ENCODE results near the gene PCDH9. TPM values are rescaled to one million over a fixed set of nuclear protein-coding genes. Genes with fewer than 3 reads are reported as not detected.

Gene PCDH9
- total and polyA plus RNA-seq, 2 of the 4 experiments (the other 2 are of a cell fraction) = 2.2 to 10.2 TPM

DNA sequence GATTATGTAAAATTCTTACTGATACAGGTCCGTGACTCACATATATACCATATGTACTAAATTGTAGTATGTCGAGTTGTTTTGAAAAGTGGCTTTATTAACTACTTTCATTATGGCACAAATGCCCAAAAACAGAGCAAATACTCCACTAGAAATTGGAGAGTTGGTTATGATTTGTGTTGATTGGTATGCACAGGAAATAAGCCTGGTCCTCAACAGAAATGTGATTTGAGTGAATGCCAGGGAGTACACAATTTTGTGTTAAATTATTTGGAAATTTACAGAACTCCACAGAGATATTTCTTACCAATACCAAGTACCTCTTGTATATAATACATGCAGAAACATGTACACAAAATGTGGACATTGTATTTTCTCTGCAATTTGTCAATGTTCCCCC, 676.7 kb downstream of the PCDH9 start:
- Histone ChIP-seq H2BK15ac (ENCODE audit: low read depth, low read length) (no peak overlapping the region), H2AFZ (replicated peaks; ENCODE audit: low read length, poor library complexity) (no peak overlapping the region), H2AK5ac (ENCODE audit: low read depth, low read length) (no peak overlapping the region), H2BK20ac (ENCODE audit: low read depth, low read length) (no peak overlapping the region), H3K27me3 (ENCODE audit: control insufficient read depth, insufficient read depth, low read length) (no peaks in the 10 kb centered on the region), H2BK5ac (ENCODE audit: low read depth, low read length, poor library complexity, severe bottlenecking) (no peak overlapping the region), H4K5ac (ENCODE audit: low read depth, low read length) (no peak overlapping the region), H4K91ac (ENCODE audit: insufficient read depth, low read depth, low read length) (no peak overlapping the region), H3K9me3 (ENCODE audit: control insufficient read depth, insufficient read depth, low read length) (no peaks in the 10 kb centered on the region), H3K4ac (ENCODE audit: low read depth, low read length) (no peak overlapping the region), H3K18ac (ENCODE audit: low read depth, low read length) (no peak overlapping the region), H3K27ac (ENCODE audit: insufficient read depth, low read length) (no peak overlapping the region), H3K79me1 (ENCODE audit: low read depth in 1 of 2, low read length in 2 of 2) (no peaks in the 10 kb centered on the region), H3K23ac (ENCODE audit: low read depth, low read length) (no peak overlapping the region), H4K8ac (ENCODE audit: low read depth in 2 of 2, low read length in 2 of 2) (no peak overlapping the region), H3K36me3 (ENCODE audit: control insufficient read depth, insufficient read depth, low read length) (no peaks in the 10 kb centered on the region), H2AK9ac (replicated peaks; ENCODE audit: low read depth, low read length, poor library complexity) (no peak overlapping the region), H3K4me2 (ENCODE audit: low read depth, low read length) (no peak overlapping the region), H3K4me1 (ENCODE audit: control insufficient read depth, insufficient read depth, low read length) (no peaks in the 10 kb centered on the region), H3K9ac (ENCODE audit: low read depth, low read length) (no peak overlapping the region), H4K20me1 (ENCODE audit: insufficient read depth, low read length) (no peaks in the 10 kb centered on the region), H3K14ac (replicated peaks; ENCODE audit: low read depth, low read length) (no peak overlapping the region), H3K56ac (ENCODE audit: extremely low read depth, insufficient read depth, low read length) (no peak overlapping the region), H2BK120ac (ENCODE audit: low read depth, low read length) (no peak overlapping the region), H3K9me1 (ENCODE audit: insufficient read depth, low read length) (0 out of 2 replicates have a peak, but pooled peaks cover 4% of the 10 kb centered on the region), H3K4me3 (ENCODE audit: insufficient read depth, low read depth, low read length) (no peak overlapping the region)
- dilution Hi-C loops (cut with HindIII; ENCODE audit: low sequenced_read_pairs, unreplicated experiment) = no loop called here
- no CpG with 5 or more reads among the region's 2 CpGs for WGBS, 2 experiments (ENCODE audit: extremely low coverage in 2 of 2, insufficient read length in 1 of 2)
- BruUV-seq (replicated peaks) = no TSS peak
- POLR2A ChIA-PET (ENCODE audit: unreplicated experiment) = no interaction called here
- peak; percentile 35 for DNase-seq
- CTCF ChIA-PET = no interaction called here
- in situ Hi-C loops (cut with MboI; ENCODE audit: low sequenced_read_pairs) = no loop called here
- intact Hi-C loops (cut with micrococcal nuclease) = no loop called here
- no peak for ATAC-seq (ENCODE audit: low read depth)
- TF ChIP-seq, protein P1, sequence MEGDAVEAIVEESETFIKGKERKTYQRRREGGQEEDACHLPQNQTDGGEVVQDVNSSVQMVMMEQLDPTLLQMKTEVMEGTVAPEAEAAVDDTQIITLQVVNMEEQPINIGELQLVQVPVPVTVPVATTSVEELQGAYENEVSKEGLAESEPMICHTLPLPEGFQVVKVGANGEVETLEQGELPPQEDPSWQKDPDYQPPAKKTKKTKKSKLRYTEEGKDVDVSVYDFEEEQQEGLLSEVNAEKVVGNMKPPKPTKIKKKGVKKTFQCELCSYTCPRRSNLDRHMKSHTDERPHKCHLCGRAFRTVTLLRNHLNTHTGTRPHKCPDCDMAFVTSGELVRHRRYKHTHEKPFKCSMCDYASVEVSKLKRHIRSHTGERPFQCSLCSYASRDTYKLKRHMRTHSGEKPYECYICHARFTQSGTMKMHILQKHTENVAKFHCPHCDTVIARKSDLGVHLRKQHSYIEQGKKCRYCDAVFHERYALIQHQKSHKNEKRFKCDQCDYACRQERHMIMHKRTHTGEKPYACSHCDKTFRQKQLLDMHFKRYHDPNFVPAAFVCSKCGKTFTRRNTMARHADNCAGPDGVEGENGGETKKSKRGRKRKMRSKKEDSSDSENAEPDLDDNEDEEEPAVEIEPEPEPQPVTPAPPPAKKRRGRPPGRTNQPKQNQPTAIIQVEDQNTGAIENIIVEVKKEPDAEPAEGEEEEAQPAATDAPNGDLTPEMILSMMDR (conservative IDR thresholded peaks at IDR 0.05; ENCODE audit: low read depth, low read length) = no peak
- no peak for TF ChIP-seq MXI1 (IDR thresholded peaks at IDR 0.05; ENCODE audit: borderline replicate concordance, low read depth, low read length)
- TF ChIP-seq CEBPB (IDR thresholded peaks at IDR 0.05; ENCODE audit: low read depth, low read length) = no peak
- TF ChIP-seq, protein P2, sequence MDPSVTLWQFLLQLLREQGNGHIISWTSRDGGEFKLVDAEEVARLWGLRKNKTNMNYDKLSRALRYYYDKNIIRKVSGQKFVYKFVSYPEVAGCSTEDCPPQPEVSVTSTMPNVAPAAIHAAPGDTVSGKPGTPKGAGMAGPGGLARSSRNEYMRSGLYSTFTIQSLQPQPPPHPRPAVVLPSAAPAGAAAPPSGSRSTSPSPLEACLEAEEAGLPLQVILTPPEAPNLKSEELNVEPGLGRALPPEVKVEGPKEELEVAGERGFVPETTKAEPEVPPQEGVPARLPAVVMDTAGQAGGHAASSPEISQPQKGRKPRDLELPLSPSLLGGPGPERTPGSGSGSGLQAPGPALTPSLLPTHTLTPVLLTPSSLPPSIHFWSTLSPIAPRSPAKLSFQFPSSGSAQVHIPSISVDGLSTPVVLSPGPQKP (IDR thresholded peaks at IDR 0.05; ENCODE audit: borderline replicate concordance, low read depth, low read length) = no peak
- no peak for TF ChIP-seq RAD21 (IDR thresholded peaks at IDR 0.05; ENCODE audit: low read length)

Measured in IMR-90 (cell line).